Measurements from ENCODE around the gene WWOX. TPM values are rescaled to one million over a fixed set of nuclear protein-coding genes. Genes with fewer than 3 reads are reported as not detected.

Gene WWOX
- total and polyA plus RNA-seq, 2 of the 13 experiments (the other 11 are each of a cell fraction or from before 2014, with no cell fraction given) = 9.1 to 37.4 TPM

DNA sequence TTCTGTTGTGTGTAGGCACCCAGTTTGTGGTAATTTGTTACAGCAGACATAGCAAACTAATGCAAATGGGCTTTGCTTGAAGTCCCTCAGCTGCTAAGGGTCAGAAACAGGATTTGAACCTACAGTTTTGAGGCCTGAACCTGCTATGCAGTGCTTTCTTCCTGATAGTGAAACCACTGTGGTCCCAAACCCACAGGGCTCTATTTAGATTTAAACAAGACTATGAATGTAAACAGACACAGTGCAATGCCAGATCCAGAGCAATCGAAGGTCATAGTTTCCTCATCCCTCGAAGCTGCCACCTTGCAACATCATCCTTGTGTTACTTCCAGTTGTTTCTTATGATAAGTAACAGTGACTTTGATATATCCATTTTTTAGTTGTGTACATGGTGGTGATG, 630.2 kb downstream of the WWOX start (continued):
- TF ChIP-seq ZSCAN21 (CRISPR knock-in tag; IDR thresholded peaks at IDR 0.05; ENCODE audit: borderline replicate concordance) (no peak), LCORL (IDR thresholded peaks at IDR 0.05) (no peak), LCORL (CRISPR knock-in tag; IDR thresholded peaks at IDR 0.05) (peak; percentile 80), HHEX (CRISPR knock-in tag; IDR thresholded peaks at IDR 0.05) (peak; percentile 6; the same call in 1 of the 2 replicates), ZFP1 (CRISPR knock-in tag; IDR thresholded peaks at IDR 0.05) (0 out of 2 replicates have a peak, but pooled peaks have one; percentile 41), RNF2 (conservative IDR thresholded peaks at IDR 0.05; ENCODE audit: low read depth) (no peak), RFXAP (CRISPR knock-in tag; IDR thresholded peaks at IDR 0.05; ENCODE audit: borderline replicate concordance) (0 out of 2 replicates have a peak, but pooled peaks have one; percentile 49), ESRRA (CRISPR knock-in tag; IDR thresholded peaks at IDR 0.05; ENCODE audit: low read depth) (peak; percentile 43; the same call in 1 of the 2 replicates), AKAP8 (CRISPR knock-in tag; IDR thresholded peaks at IDR 0.05) (no peak), FUBP1 (CRISPR knock-in tag; IDR thresholded peaks at IDR 0.05; ENCODE audit: borderline replicate concordance) (no peak), REL (CRISPR knock-in tag; conservative IDR thresholded peaks at IDR 0.05) (no peak), MIXL1 (CRISPR knock-in tag; IDR thresholded peaks at IDR 0.05) (peak; percentile 64), JUNB (CRISPR knock-in tag; IDR thresholded peaks at IDR 0.05; ENCODE audit: borderline replicate concordance) (no peak), MAF1 (CRISPR knock-in tag; IDR thresholded peaks at IDR 0.05; ENCODE audit: borderline replicate concordance) (0 out of 2 replicates have a peak, but pooled peaks have one; percentile 34), THAP7 (CRISPR knock-in tag; IDR thresholded peaks at IDR 0.05) (0 out of 2 replicates have a peak, but pooled peaks have one; percentile 46), KMT2B (CRISPR knock-in tag; IDR thresholded peaks at IDR 0.05) (peak; percentile 23; the same call in 1 of the 2 replicates), ZNF292 (CRISPR knock-in tag; IDR thresholded peaks at IDR 0.05; ENCODE audit: borderline replicate concordance, low read depth) (peak; percentile 60; the same call in 1 of the 2 replicates), ZFP36 (IDR thresholded peaks at IDR 0.05; ENCODE audit: borderline replicate concordance, low read depth, low read length, partially characterized antibody) (peak; percentile 8), ZMYM2 (CRISPR knock-in tag; IDR thresholded peaks at IDR 0.05) (no peak), MED1 (CRISPR knock-in tag; IDR thresholded peaks at IDR 0.05) (peak; percentile 85), ARNT2 (CRISPR knock-in tag; IDR thresholded peaks at IDR 0.05; ENCODE audit: low read depth) (no peak), SNRNP70 (IDR thresholded peaks at IDR 0.05; ENCODE audit: low read depth, low read length) (no peak), ZMYM4 (CRISPR knock-in tag; IDR thresholded peaks at IDR 0.05) (peak; percentile 85), REPIN1 (CRISPR knock-in tag; IDR thresholded peaks at IDR 0.05; ENCODE audit: borderline replicate concordance, low read depth) (peak; percentile 77), FOXK2 (IDR thresholded peaks at IDR 0.05) (no peak), MEIS2 (CRISPR knock-in tag; IDR thresholded peaks at IDR 0.05) (0 out of 2 replicates have a peak, but pooled peaks have one; percentile 44), NR2C2 (CRISPR knock-in tag; IDR thresholded peaks at IDR 0.05; ENCODE audit: borderline replicate concordance) (no peak; the same call in 1 of the 2 replicates), MIER2 (CRISPR knock-in tag; IDR thresholded peaks at IDR 0.05) (peak; percentile 57)
- TF ChIP-seq, protein P1, sequence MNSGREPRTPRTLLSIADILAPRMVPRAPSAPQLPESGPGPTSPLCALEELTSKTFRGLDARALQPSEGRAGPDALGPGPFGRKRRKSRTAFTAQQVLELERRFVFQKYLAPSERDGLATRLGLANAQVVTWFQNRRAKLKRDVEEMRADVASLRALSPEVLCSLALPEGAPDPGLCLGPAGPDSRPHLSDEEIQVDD (CRISPR knock-in tag; IDR thresholded peaks at IDR 0.05; ENCODE audit: borderline replicate concordance) = no peak
